NB4 (cell line): Measurements from ENCODE around the gene MRE11.

Experiments used
- DNase-seq: peaks from one replicate; pipeline ENCODE4 v3.0.0; 2010; ENCODE audit warnings: low read depth
- H3K4me3 ChIP-seq: one replicate; pipeline ENCODE4 v1.5.1; 2011; ENCODE audit warnings: mild to moderate bottlenecking, low read depth, low read length, moderate library complexity
- CTCF ChIP-seq: IDR thresholded peaks from one replicate; pipeline ENCODE4 v1.5.1; 2012; ENCODE audit warnings: low read depth, low read length
- MAX ChIP-seq: IDR thresholded peaks from 2 replicates; pipeline ENCODE4 v1.6.1; 2011; ENCODE audit warnings: low read depth, low read length
- MYC ChIP-seq: IDR thresholded peaks from 2 replicates; pipeline ENCODE4 v1.6.1; 2011; ENCODE audit warnings: low read depth, low read length
- POLR2A ChIP-seq: IDR thresholded peaks from 2 replicates; pipeline ENCODE4 v1.6.1; 2011; ENCODE audit warnings: mild to moderate bottlenecking; ENCODE audit not compliant: insufficient read length; ENCODE audit errors: extremely low read depth

The MRE11 gene

GRCh38 chr11:94459576-94459975 lies 34.1 kb downstream of the MRE11 start:
- H3K4me3 ChIP-seq = no peak overlapping the region
- no peak for TF ChIP-seq MAX
- TF ChIP-seq CTCF = no peak
- DNase-seq = no peak

- no peak for DNase-seq
- H3K4me3 ChIP-seq = no peak overlapping the region
- TF ChIP-seq CTCF (no peak), POLR2A (no peak), MYC (no peak), MAX (no peak)
These were observed 36.3 kb downstream of the MRE11 start for GRCh38 chr11:94457118-94458029.

- TF ChIP-seq POLR2A (no peak), CTCF (no peak), MAX (no peak), MYC (no peak)
- DNase-seq = no peak
- H3K4me3 ChIP-seq = no peak overlapping the region
These were observed 37.8 kb downstream of the MRE11 start for GRCh38 chr11:94455861-94456260.

GRCh38 chr11:94454301-94454700 lies 39.3 kb downstream of the MRE11 start:
- DNase-seq = no peak
- TF ChIP-seq CTCF (no peak), MYC (no peak)
- no peak overlapping the region for H3K4me3 ChIP-seq

GRCh38 chr11:94452988-94453387 lies 40.7 kb downstream of the MRE11 start:
- DNase-seq = no peak
- TF ChIP-seq MAX (no peak), CTCF (no peak), POLR2A (no peak), MYC (no peak)
- no peak overlapping the region for H3K4me3 ChIP-seq

GRCh38 chr11:94450048-94450447 lies 43.6 kb downstream of the MRE11 start:
- TF ChIP-seq MAX (no peak), CTCF (no peak), MYC (no peak), POLR2A (no peak)
- no peak for DNase-seq
- no peak overlapping the region for H3K4me3 ChIP-seq
